HL-60 (cell line): ENCODE measurements around the gene ALPL.

Experiments
- CTCF ChIP-seq: IDR thresholded peaks from one replicate; pipeline ENCODE4 v1.5.1; 2011; ENCODE audit warnings: low read length, control low read depth, inconsistent platforms; ENCODE audit not compliant: insufficient read depth
- POLR2AphosphoS5 ChIP-seq: IDR thresholded peaks from 2 replicates; pipeline ENCODE4 v1.6.1; 2012; ENCODE audit warnings: low read depth
- REST ChIP-seq: IDR thresholded peaks from 2 replicates; pipeline ENCODE4 v1.6.1; 2012; ENCODE audit warnings: low read depth; ENCODE audit not compliant: insufficient replicate concordance
- SPI1 ChIP-seq: IDR thresholded peaks from 2 replicates; pipeline ENCODE4 v1.6.1; 2012; ENCODE audit warnings: low read depth, mild to moderate bottlenecking, borderline replicate concordance

GRCh38 chr1:21618059-21618458 lies 108.8 kb downstream of the ALPL start:
- no peak for TF ChIP-seq POLR2AphosphoS5
- no peak for TF ChIP-seq REST
- TF ChIP-seq CTCF = no peak
- no peak for TF ChIP-seq SPI1
